Mucosa of gallbladder (tissue), 1 donor: ENCODE measurements around the gene DONSON. TPM values are rescaled to one million over a fixed set of nuclear protein-coding genes. Genes with fewer than 3 reads are reported as not detected.
A peak's percentile ranks its signal among the peaks of the same experiment; 100 is the strongest.

ENCODE experiments used
- DNase-seq: peaks from one replicate; pipeline ENCODE4 v3.0.0-alpha.2; 2020; ENCODE audit warnings: low spot score
- total RNA-seq: library from RNA; stranded (reverse); gene quantifications from one replicate; pipeline ENCODE4 v1.2.1, GENCODE V29; 2021
- donor health status: DM: no; HTN: no; CAD: no.

DONSON gene
- total RNA-seq, 1 donor from 2014 or later, result 10.1 TPM

- DNase-seq, result no peak
Measured at GRCh38 chr21:33562389-33562788, 26.1 kb downstream of the DONSON start.

GRCh38 chr21:33561373-33561772 is 27.1 kb downstream of the DONSON start:
- DNase-seq, result no peak

- no peak for DNase-seq
Measured at GRCh38 chr21:33560965-33561364, 27.5 kb downstream of the DONSON start.

GRCh38 chr21:33559813-33560212 is 28.7 kb downstream of the DONSON start:
- DNase-seq, result no peak

GRCh38 chr21:33558777-33559421 is 29.6 kb downstream of the DONSON start:
- DNase-seq, result no peak

GRCh38 chr21:33557447-33557846 is 31.0 kb downstream of the DONSON start:
- DNase-seq, result no peak

- DNase-seq, result no peak
Measured at GRCh38 chr21:33554982-33555344, 33.5 kb downstream of the DONSON start.

GRCh38 chr21:33554236-33554981 is 34.1 kb downstream of the DONSON start:
- DNase-seq, result no peak

- DNase-seq, result no peak
Measured at GRCh38 chr21:33552999-33553598, 35.4 kb downstream of the DONSON start.

- no peak for DNase-seq
Measured at GRCh38 chr21:33552093-33552998, 36.1 kb downstream of the DONSON start.

GRCh38 chr21:33551664-33552063 is 36.8 kb downstream of the DONSON start:
- no peak for DNase-seq

GRCh38 chr21:33550772-33551660 is 37.5 kb downstream of the DONSON start:
- DNase-seq, result no peak

GRCh38 chr21:33549848-33550771 is 38.4 kb downstream of the DONSON start:
- no peak for DNase-seq

- no peak for DNase-seq
Measured at GRCh38 chr21:33546086-33546485, 42.4 kb downstream of the DONSON start.

- no peak for DNase-seq
Measured at GRCh38 chr21:33544451-33545195, 43.9 kb downstream of the DONSON start.

- peak; percentile 47 for DNase-seq
Measured at GRCh38 chr21:33543505-33544129, 44.9 kb downstream of the DONSON start.

- peak; percentile 99 for DNase-seq
Measured at GRCh38 chr21:33542640-33543504, 45.6 kb downstream of the DONSON start, which contains the start of gene SON. SON (plus strand) TSS chr21:33543038; CDS start chr21:33543093, 55 bp downstream.
